Measurements from ENCODE around the gene TMEM131. TPM values are rescaled to one million over a fixed set of nuclear protein-coding genes. Genes with fewer than 3 reads are reported as not detected.

TMEM131 gene
- total and polyA plus RNA-seq, 2 of the 8 experiments (the other 6 are each of a cell fraction or from before 2014, with no cell fraction given) = 9.7 to 22.9 TPM

DNA sequence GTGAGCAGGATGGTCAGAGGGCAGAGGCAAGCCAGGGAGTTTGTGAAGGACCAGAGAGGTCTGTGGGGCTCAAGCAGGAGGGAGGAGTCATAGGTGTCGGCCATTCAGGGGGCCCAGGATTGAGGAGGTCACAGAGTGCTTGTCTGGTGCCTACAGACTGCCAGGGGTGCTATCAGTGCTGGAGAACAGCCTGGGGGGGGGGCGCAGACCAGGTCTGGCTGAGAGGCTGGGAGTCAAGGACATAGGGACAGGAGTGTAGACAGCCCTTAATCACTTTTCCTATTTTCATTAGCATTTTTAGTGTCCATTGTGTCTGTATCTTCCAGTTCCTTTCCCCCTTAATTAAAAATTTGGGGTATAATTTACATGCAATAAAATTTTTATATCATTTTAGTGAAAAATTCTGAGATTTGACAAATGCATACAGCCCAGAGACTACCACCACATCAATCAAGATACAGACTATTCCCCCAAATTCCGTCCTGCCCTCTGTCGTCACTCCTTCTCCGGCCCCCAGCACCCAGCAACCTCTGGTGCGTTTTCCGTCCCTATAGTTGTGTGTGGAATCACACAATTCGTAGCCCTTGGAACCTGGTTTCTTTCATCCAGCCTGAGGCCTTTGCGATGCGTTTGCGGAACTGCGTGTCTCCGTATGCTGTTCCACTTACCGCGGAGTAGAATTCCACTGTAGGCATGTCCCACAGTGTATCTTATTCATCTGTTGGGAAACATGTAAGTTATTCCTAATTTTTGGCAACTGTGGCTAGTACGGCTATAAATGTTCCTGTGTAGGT lies 276.2 kb downstream of the TMEM131 start (continued):
- TF ChIP-seq, protein P1, sequence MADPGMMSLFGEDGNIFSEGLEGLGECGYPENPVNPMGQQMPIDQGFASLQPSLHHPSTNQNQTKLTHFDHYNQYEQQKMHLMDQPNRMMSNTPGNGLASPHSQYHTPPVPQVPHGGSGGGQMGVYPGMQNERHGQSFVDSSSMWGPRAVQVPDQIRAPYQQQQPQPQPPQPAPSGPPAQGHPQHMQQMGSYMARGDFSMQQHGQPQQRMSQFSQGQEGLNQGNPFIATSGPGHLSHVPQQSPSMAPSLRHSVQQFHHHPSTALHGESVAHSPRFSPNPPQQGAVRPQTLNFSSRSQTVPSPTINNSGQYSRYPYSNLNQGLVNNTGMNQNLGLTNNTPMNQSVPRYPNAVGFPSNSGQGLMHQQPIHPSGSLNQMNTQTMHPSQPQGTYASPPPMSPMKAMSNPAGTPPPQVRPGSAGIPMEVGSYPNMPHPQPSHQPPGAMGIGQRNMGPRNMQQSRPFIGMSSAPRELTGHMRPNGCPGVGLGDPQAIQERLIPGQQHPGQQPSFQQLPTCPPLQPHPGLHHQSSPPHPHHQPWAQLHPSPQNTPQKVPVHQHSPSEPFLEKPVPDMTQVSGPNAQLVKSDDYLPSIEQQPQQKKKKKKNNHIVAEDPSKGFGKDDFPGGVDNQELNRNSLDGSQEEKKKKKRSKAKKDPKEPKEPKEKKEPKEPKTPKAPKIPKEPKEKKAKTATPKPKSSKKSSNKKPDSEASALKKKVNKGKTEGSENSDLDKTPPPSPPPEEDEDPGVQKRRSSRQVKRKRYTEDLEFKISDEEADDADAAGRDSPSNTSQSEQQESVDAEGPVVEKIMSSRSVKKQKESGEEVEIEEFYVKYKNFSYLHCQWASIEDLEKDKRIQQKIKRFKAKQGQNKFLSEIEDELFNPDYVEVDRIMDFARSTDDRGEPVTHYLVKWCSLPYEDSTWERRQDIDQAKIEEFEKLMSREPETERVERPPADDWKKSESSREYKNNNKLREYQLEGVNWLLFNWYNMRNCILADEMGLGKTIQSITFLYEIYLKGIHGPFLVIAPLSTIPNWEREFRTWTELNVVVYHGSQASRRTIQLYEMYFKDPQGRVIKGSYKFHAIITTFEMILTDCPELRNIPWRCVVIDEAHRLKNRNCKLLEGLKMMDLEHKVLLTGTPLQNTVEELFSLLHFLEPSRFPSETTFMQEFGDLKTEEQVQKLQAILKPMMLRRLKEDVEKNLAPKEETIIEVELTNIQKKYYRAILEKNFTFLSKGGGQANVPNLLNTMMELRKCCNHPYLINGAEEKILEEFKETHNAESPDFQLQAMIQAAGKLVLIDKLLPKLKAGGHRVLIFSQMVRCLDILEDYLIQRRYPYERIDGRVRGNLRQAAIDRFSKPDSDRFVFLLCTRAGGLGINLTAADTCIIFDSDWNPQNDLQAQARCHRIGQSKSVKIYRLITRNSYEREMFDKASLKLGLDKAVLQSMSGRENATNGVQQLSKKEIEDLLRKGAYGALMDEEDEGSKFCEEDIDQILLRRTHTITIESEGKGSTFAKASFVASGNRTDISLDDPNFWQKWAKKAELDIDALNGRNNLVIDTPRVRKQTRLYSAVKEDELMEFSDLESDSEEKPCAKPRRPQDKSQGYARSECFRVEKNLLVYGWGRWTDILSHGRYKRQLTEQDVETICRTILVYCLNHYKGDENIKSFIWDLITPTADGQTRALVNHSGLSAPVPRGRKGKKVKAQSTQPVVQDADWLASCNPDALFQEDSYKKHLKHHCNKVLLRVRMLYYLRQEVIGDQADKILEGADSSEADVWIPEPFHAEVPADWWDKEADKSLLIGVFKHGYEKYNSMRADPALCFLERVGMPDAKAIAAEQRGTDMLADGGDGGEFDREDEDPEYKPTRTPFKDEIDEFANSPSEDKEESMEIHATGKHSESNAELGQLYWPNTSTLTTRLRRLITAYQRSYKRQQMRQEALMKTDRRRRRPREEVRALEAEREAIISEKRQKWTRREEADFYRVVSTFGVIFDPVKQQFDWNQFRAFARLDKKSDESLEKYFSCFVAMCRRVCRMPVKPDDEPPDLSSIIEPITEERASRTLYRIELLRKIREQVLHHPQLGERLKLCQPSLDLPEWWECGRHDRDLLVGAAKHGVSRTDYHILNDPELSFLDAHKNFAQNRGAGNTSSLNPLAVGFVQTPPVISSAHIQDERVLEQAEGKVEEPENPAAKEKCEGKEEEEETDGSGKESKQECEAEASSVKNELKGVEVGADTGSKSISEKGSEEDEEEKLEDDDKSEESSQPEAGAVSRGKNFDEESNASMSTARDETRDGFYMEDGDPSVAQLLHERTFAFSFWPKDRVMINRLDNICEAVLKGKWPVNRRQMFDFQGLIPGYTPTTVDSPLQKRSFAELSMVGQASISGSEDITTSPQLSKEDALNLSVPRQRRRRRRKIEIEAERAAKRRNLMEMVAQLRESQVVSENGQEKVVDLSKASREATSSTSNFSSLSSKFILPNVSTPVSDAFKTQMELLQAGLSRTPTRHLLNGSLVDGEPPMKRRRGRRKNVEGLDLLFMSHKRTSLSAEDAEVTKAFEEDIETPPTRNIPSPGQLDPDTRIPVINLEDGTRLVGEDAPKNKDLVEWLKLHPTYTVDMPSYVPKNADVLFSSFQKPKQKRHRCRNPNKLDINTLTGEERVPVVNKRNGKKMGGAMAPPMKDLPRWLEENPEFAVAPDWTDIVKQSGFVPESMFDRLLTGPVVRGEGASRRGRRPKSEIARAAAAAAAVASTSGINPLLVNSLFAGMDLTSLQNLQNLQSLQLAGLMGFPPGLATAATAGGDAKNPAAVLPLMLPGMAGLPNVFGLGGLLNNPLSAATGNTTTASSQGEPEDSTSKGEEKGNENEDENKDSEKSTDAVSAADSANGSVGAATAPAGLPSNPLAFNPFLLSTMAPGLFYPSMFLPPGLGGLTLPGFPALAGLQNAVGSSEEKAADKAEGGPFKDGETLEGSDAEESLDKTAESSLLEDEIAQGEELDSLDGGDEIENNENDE (IDR thresholded peaks at IDR 0.05; ENCODE audit: insufficient replicate concordance, low read length) = no peak
- no peak for TF ChIP-seq EZH2 (IDR thresholded peaks at IDR 0.05; ENCODE audit: low read depth, low read length, severe bottlenecking)
- TF ChIP-seq TCF12 (IDR thresholded peaks at IDR 0.05; ENCODE audit: low read depth, low read length) = no peak
- TF ChIP-seq BRCA1 (IDR thresholded peaks at IDR 0.05; ENCODE audit: low read depth, low read length) = no peak
- TF ChIP-seq NANOG (IDR thresholded peaks at IDR 0.05; ENCODE audit: insufficient read depth, low read depth, low read length, poor library complexity, severe bottlenecking) = no peak
- no peak for TF ChIP-seq JUN (IDR thresholded peaks at IDR 0.05; ENCODE audit: low read depth, low read length)
- TF ChIP-seq RFX5 (IDR thresholded peaks at IDR 0.05; ENCODE audit: borderline replicate concordance, low read depth, low read length) = no peak
- no peak for TF ChIP-seq BACH1 (IDR thresholded peaks at IDR 0.05; ENCODE audit: low read length)
- no peak for TF ChIP-seq TEAD4 (IDR thresholded peaks at IDR 0.05; ENCODE audit: low read depth, low read length)
- no peak for TF ChIP-seq CEBPB (IDR thresholded peaks at IDR 0.05; ENCODE audit: low read depth, low read length)

Data from H1 (cell line).